HepG2 (cell line): ENCODE data around the gene CIT. TPM values are rescaled to one million over a fixed set of nuclear protein-coding genes. Genes with fewer than 3 reads are reported as not detected.

Source experiments
- ATAC-seq: fragments of 200-7000 bp; cut with Tn5 transposase; 3 replicates; pipeline ENCODE4 v1.9.1; 2020; ENCODE audit warnings: mild to moderate bottlenecking, moderate library complexity
- BruUV-seq: library from RNA; stranded (reverse); fragments of 400-500 nt; replicated peaks from 2 replicates; lab custom pipeline; 2021; lab: Mats Ljungman, UMichigan
- CTCF ChIA-PET: fragments of 300-600 bp; formaldehyde crosslinking; extraction: SDS; loops from one replicate; lab custom pipeline; 2021; ENCODE audit warnings: low total read pairs, inconsistent platforms, low intra/inter-chr PET ratio; lab: Yijun Ruan, JAX
- POLR2A ChIA-PET: fragments of 350-600 bp; sonication (Branson Sonifier 250); formaldehyde crosslinking; loops from one replicate; lab custom pipeline; 2020; ENCODE audit warnings: antibody characterized with exemption, inconsistent platforms; lab: Yijun Ruan, JAX
- DNase-seq: peaks from one replicate; pipeline ENCODE4 v3.0.0-alpha.2; 2015; ENCODE audit warnings: low spot score
- FAIRE-seq: peaks from 3 replicates; lab custom pipeline; 2011; peaks lifted over from hg19 to GRCh38; lab: Jason Lieb, UNC
- H2AFZ ChIP-seq: one replicate; pipeline ENCODE4 v1.6.1; 2011; ENCODE audit warnings: low read length, inconsistent platforms
- H3K27ac ChIP-seq: fragments of 300-600 bp; 3 replicates; pipeline ENCODE4 v1.8.0; 2011; ENCODE audit warnings: mixed run types, mild to moderate bottlenecking, mixed read lengths, low read length, inconsistent platforms; ENCODE audit not compliant: insufficient read depth; ENCODE audit errors: extremely low read length
- H3K27me3 ChIP-seq, 2 experiments: fragments of 200-600 bp in 1 of 2; 2 replicates in 1 of 2; 3 replicates in 1 of 2; pipeline versions ENCODE4 v1.6.0 to v1.8.0; 2011; ENCODE audit warnings: low read length in 2 of 2, mild to moderate bottlenecking in 2 of 2, moderate library complexity in 2 of 2, inconsistent platforms in 1 of 2; ENCODE audit not compliant: insufficient read depth in 2 of 2, control insufficient read depth in 1 of 2
- H3K36me3 ChIP-seq, 2 experiments: fragments of 200-600 bp in 1 of 2; replicated peaks in 1 of 2; 2 replicates in 1 of 2; 3 replicates in 1 of 2; pipeline versions ENCODE4 v1.5.1 to v1.8.0; 2011; ENCODE audit warnings: low read length in 2 of 2, inconsistent platforms in 1 of 2; ENCODE audit not compliant: insufficient read depth in 2 of 2, control insufficient read depth in 1 of 2
- H3K4me1 ChIP-seq: 2 replicates; pipeline ENCODE4 v1.5.1; 2012; ENCODE audit warnings: low read length, inconsistent platforms; ENCODE audit not compliant: insufficient read depth
- H3K4me2 ChIP-seq: 2 replicates; pipeline ENCODE4 v1.6.0; 2011; ENCODE audit warnings: low read depth, low read length, inconsistent platforms
- H3K4me3 ChIP-seq, 3 experiments: fragments of 200-600 bp in 1 of 3; sonication (generic), shearing (Covaris generic) in 1 of 3; replicated peaks in 1 of 3; 2 replicates each; pipeline ENCODE4 v1.5.1; 2011 to 2016; ENCODE audit warnings: low read length in 3 of 3, inconsistent platforms in 2 of 3, low read depth in 2 of 3, mild to moderate bottlenecking in 2 of 3, control low read depth in 1 of 3, mixed read lengths in 1 of 3; ENCODE audit not compliant: insufficient read depth in 1 of 3
- H3K79me2 ChIP-seq: one replicate; pipeline ENCODE4 v1.6.1; 2011; ENCODE audit warnings: low read length, inconsistent platforms; ENCODE audit not compliant: insufficient read depth
- H3K9ac ChIP-seq: 2 replicates; pipeline ENCODE4 v1.6.0; 2011; ENCODE audit warnings: mild to moderate bottlenecking, low read depth, low read length, inconsistent platforms; ENCODE audit not compliant: insufficient read depth
- H3K9me3 ChIP-seq: 2 replicates; pipeline ENCODE4 v1.5.1; 2012; ENCODE audit warnings: mild to moderate bottlenecking, low read length
- H4K20me1 ChIP-seq: 2 replicates; pipeline ENCODE4 v1.6.0; 2011; ENCODE audit warnings: inconsistent platforms, mild to moderate bottlenecking, low read length, moderate library complexity; ENCODE audit not compliant: insufficient read depth
- MXI1 ChIP-seq: IDR thresholded peaks from 3 replicates; pipeline ENCODE4 v1.6.1; 2012; ENCODE audit warnings: low read depth, low read length, inconsistent platforms, borderline replicate concordance
- PAF1 ChIP-seq: IDR thresholded peaks from 2 replicates; pipeline ENCODE4 v1.6.1; 2016; ENCODE audit warnings: missing genetic modification reagents, missing compliant biosample characterization
- SOX6 ChIP-seq, 2 experiments: fragments of 450-650 bp in 1 of 2; sonication (generic) in 1 of 2; formaldehyde crosslinking in 1 of 2; IDR thresholded peaks; 2 replicates each; pipeline versions ENCODE4 v1.4.0 to v1.6.1; 2017 to 2020; ENCODE audit warnings: antibody characterized with exemption in 1 of 2, mild to moderate bottlenecking in 1 of 2, missing genetic modification reagents in 1 of 2
- TCF7 ChIP-seq: sonication (generic); IDR thresholded peaks from 2 replicates; pipeline ENCODE4 v1.6.1; 2016; ENCODE audit warnings: antibody characterized with exemption, low read depth
- ZMAT3 ChIP-seq: sonication (generic); formaldehyde crosslinking; conservative IDR thresholded peaks from 2 replicates; pipeline ENCODE4 v1.7.0; 2021; ENCODE audit warnings: missing genetic modification reagents
- ZNF34 ChIP-seq: sonication (generic); formaldehyde crosslinking; IDR thresholded peaks from 2 replicates; pipeline ENCODE4 v1.4.0; 2020; ENCODE audit warnings: mild to moderate bottlenecking, missing genetic modification reagents, borderline replicate concordance
- WGBS: methylation state at CpG from one replicate; pipeline ENCODE4 v1.1.6; 2017; ENCODE audit warnings: low lambda C conversion rate; 5-methylcytosine and 5-hydroxymethylcytosine counted together
- in situ Hi-C: cut with HindIII; loops from 2 replicates; pipeline ENCODE4 v1.10.0; 2017; ENCODE audit warnings: low pct_unique_long_range_greater_than_20kb; ENCODE audit not compliant: extremely low pct_ligation_motif_present
- intact Hi-C: fragments of 100-400 bp; cut with micrococcal nuclease; formaldehyde crosslinking; loops from one replicate; pipeline ENCODE4 v1.10.0; 2022; ENCODE audit not compliant: unreplicated experiment
- polyA plus RNA-seq, 8 experiments: library from polyadenylated mRNA; depleted of rRNA in 3 of 8; stranded (reverse) in 7 of 8; unstranded in 1 of 8; fragments of >200 nt; fragmentation: Illumina TruSeq in 4 of 8; extraction: Trizol in 4 of 8; gene quantifications; 2 replicates each; pipeline versions ENCODE4 v1.2.1 to v1.2.3, GENCODE V29; 2011 to 2016; ENCODE audit warnings: low read depth in 4 of 8, missing spikeins in 1 of 8, mixed read lengths in 1 of 8; ENCODE audit not compliant: insufficient read depth in 1 of 8
- total RNA-seq, 5 experiments: library from RNA; depleted of rRNA; stranded (reverse); fragments of >200 nt; fragmentation: Illumina TruSeq; extraction: Trizol; gene quantifications; 2 replicates each; pipeline ENCODE4 v1.2.3, GENCODE V29; 2016; ENCODE audit warnings: low read depth in 1 of 5
- TF ChIP-seq, protein P1 (sequence below), 2 experiments: sonication (generic) in 1 of 2; formaldehyde crosslinking in 1 of 2; IDR thresholded peaks; 2 replicates each; pipeline versions ENCODE4 v1.4.0 to v1.6.1; 2016 to 2020; ENCODE audit warnings: borderline replicate concordance in 1 of 2, low read depth in 1 of 2, mild to moderate bottlenecking in 1 of 2, missing genetic modification reagents in 1 of 2
- TF ChIP-seq, protein P2 (sequence below): sonication (generic); formaldehyde crosslinking; IDR thresholded peaks from 2 replicates; pipeline ENCODE4 v1.4.0; 2020; ENCODE audit warnings: missing genetic modification reagents
- TF ChIP-seq, protein P3 (sequence below): sonication (generic); formaldehyde crosslinking; IDR thresholded peaks from 2 replicates; pipeline ENCODE4 v1.4.0; 2020; ENCODE audit warnings: mild to moderate bottlenecking, missing genetic modification reagents, borderline replicate concordance

Gene CIT
- total and polyA plus RNA-seq, 2 of the 13 experiments (the other 11 are each of a cell fraction or from before 2014, with no cell fraction given) = 7.7 to 11.7 TPM

DNA sequence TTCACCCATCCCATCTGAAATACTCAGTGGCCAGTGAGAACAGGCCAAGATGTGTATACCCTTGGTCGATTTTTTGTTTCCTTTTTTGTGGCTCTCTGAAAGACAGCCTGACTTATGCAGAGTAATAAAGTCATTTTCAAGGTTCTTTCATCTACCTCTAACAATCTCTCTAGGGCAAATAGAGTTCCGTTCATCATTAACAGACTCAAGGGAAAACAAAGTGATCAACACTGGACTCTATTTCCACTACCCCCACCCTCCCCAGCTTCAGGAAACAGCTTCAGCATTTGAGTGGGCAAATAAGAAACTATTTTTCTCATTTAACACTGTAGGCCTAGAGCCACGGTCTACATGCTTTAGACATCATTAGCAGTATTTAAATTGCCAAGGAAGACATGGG lies 193.3 kb downstream of the CIT start (continued):
- TF ChIP-seq, protein P1, sequence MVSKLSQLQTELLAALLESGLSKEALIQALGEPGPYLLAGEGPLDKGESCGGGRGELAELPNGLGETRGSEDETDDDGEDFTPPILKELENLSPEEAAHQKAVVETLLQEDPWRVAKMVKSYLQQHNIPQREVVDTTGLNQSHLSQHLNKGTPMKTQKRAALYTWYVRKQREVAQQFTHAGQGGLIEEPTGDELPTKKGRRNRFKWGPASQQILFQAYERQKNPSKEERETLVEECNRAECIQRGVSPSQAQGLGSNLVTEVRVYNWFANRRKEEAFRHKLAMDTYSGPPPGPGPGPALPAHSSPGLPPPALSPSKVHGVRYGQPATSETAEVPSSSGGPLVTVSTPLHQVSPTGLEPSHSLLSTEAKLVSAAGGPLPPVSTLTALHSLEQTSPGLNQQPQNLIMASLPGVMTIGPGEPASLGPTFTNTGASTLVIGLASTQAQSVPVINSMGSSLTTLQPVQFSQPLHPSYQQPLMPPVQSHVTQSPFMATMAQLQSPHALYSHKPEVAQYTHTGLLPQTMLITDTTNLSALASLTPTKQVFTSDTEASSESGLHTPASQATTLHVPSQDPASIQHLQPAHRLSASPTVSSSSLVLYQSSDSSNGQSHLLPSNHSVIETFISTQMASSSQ (IDR thresholded peaks at IDR 0.05; ENCODE audit: low read depth) = peak; percentile 85
- TF ChIP-seq, protein P1 (CRISPR knock-in tag; IDR thresholded peaks at IDR 0.05; ENCODE audit: borderline replicate concordance) = peak; percentile 61; the same call in 1 of the 2 replicates
- TF ChIP-seq, protein P2, sequence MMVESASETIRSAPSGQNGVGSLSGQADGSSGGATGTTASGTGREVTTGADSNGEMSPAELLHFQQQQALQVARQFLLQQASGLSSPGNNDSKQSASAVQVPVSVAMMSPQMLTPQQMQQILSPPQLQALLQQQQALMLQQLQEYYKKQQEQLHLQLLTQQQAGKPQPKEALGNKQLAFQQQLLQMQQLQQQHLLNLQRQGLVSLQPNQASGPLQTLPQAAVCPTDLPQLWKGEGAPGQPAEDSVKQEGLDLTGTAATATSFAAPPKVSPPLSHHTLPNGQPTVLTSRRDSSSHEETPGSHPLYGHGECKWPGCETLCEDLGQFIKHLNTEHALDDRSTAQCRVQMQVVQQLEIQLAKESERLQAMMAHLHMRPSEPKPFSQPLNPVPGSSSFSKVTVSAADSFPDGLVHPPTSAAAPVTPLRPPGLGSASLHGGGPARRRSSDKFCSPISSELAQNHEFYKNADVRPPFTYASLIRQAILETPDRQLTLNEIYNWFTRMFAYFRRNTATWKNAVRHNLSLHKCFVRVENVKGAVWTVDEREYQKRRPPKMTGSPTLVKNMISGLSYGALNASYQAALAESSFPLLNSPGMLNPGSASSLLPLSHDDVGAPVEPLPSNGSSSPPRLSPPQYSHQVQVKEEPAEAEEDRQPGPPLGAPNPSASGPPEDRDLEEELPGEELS (CRISPR knock-in tag) = peak; percentile 84
- TF ChIP-seq SOX6 (IDR thresholded peaks at IDR 0.05) = no peak
- TF ChIP-seq SOX6 (CRISPR knock-in tag; IDR thresholded peaks at IDR 0.05) = peak; percentile 78

DNA sequence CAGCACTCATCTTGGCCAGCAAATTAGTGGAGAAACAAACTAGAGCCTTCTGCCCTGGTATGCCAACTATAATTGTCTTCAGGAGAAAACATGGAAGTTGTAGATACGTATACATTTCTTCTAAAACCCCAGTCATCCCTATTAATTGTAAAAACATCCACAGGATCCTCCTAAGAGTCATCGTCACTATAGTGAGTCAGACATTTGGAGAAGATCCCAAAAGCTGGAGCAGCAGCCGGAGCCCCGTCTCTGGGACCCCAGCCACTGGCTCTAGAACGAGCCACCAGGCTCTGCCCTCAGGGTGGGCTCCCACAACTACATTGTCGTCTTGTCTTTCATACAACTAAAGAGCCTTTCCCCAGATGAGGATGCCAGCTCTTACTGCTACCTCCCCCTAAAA lies 193.7 kb downstream of the CIT start:
- peak overlapping the region; percentile 60 for H3K4me2 ChIP-seq

More for the DNA sequence above, 193.7 kb downstream of the CIT start:
- no peak overlapping the region for H3K9ac ChIP-seq
- no peak overlapping the region for H2AFZ ChIP-seq
- no peak for FAIRE-seq
- peaks cover 89% of the 10 kb centered on the region for H3K4me1 ChIP-seq
- CTCF ChIA-PET = no interaction called here
- H4K20me1 ChIP-seq = no peaks in the 10 kb centered on the region
- peaks cover 9 to 33% of the 10 kb centered on the region in 2 experiments for H3K36me3 ChIP-seq
- no peak for DNase-seq
- TF ChIP-seq TCF7 (no peak), ZMAT3 (CRISPR knock-in tag) (no peak), PAF1 (CRISPR knock-in tag) (0 out of 2 replicates have a peak, but pooled peaks have one; percentile 32), MXI1 (peak; percentile 14; the same call in 1 of the 3 replicates), ZNF34 (CRISPR knock-in tag) (no peak)
- TF ChIP-seq, protein P3, sequence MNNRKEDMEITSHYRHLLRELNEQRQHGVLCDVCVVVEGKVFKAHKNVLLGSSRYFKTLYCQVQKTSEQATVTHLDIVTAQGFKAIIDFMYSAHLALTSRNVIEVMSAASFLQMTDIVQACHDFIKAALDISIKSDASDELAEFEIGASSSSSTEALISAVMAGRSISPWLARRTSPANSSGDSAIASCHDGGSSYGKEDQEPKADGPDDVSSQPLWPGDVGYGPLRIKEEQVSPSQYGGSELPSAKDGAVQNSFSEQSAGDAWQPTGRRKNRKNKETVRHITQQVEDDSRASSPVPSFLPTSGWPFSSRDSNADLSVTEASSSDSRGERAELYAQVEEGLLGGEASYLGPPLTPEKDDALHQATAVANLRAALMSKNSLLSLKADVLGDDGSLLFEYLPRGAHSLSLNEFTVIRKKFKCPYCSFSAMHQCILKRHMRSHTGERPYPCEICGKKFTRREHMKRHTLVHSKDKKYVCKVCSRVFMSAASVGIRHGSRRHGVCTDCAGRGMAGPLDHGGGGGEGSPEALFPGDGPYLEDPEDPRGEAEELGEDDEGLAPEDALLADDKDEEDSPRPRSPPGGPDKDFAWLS = no peak
- TF ChIP-seq, all 625 proteins: peak for 2
- Histone ChIP-seq H3K9me3 (no peaks in the 10 kb centered on the region), H3K27me3 (no peaks in the 10 kb centered on the region), H3K27ac (peak overlapping the region; percentile 65), H3K79me2 (no peaks in the 10 kb centered on the region), H3K4me3 (peak overlapping the region in 1 of 3 experiments; percentile 35; a peak in 1 of 6 replicates)
- WGBS = 51% methylated on average over 6 of the region's 6 CpGs
- POLR2A ChIA-PET = interaction anchor here (1.4 to 6.1 kb wide), 3 partner anchors 10 to 14 kb away, joined by 3 to 40 read pairs (median 6); partner anchors contain the start of gene PRKAB1
- BruUV-seq = no TSS peak
- intact Hi-C loops = no loop called here
- in situ Hi-C loops = no loop called here
- peak; percentile 52 for ATAC-seq
